Measurements from ENCODE around the gene RAB42. TPM values are rescaled to one million over a fixed set of nuclear protein-coding genes. Genes with fewer than 3 reads are reported as not detected.

The RAB42 gene
- total RNA-seq, 2 donors from 2014 or later = 1.6 to 2.7 TPM

- intact Hi-C loops (cut with DNase I) = loop anchor here in 1 of 2 donors (2.0 kb wide), 1 partner anchor 95 kb away; the partner anchor contains the start of gene YTHDF2
- peak; percentile 19 to 33 for ATAC-seq
- no peak for DNase-seq
Observed at GRCh38 chr1:28642056-28642846, 50.2 kb downstream of the RAB42 start.

- DNase-seq = peak; percentile 92
- ATAC-seq = peak; percentile 95 to 96
- intact Hi-C loops (cut with DNase I) = loop anchor here in 1 of 2 donors (2.0 kb wide), 1 partner anchor 94 kb away; the partner anchor contains the start of gene YTHDF2
Observed at GRCh38 chr1:28642847-28643635, 51.0 kb downstream of the RAB42 start, which contains the start of gene TAF12. TAF12 (minus strand) TSS chr1:28643067; CDS start chr1:28622081, 20,986 bp downstream.

GRCh38 chr1:28644494-28644893, 52.4 kb downstream of the RAB42 start:
- DNase-seq (no peak), ATAC-seq (no peak)
- intact Hi-C loops (cut with DNase I) = no loop called here

Other genes with a start within 250 kb of the RAB42 start
- gene PHACTR4, start 222.5 kb upstream of the RAB42 start, total RNA-seq = 10 to 100 TPM; 20.8 to 26.2 TPM
- 10 to 100 TPM in 1 of 2 donors, 1 to 10 TPM in 1; 7.3 to 10.8 TPM for gene RCC1, start 86.2 kb upstream of the RAB42 start, total RNA-seq
- 10 to 100 TPM; 15.5 TPM for gene TRNAU1AP, start 39.2 kb upstream of the RAB42 start, total RNA-seq
- 10 to 100 TPM; 15.6 to 19.1 TPM for gene TAF12, start 50.8 kb downstream of the RAB42 start, total RNA-seq
- not detected for gene RNU11, start 56.3 kb downstream of the RAB42 start, total RNA-seq
- 1 to 10 TPM; 6.1 to 6.2 TPM for gene GMEB1, start 76.5 kb downstream of the RAB42 start, total RNA-seq
- 10 to 100 TPM; 30.0 to 44.4 TPM for gene YTHDF2, start 144.7 kb downstream of the RAB42 start, total RNA-seq
- not detected for gene OPRD1, start 219.9 kb downstream of the RAB42 start, total RNA-seq